HepG2 (cell line): ENCODE data around the gene BCL2A1. TPM values are rescaled to one million over a fixed set of nuclear protein-coding genes. Genes with fewer than 3 reads are reported as not detected.

Experiments used
- ATAC-seq: fragments of 200-7000 bp; cut with Tn5 transposase; 3 replicates; pipeline ENCODE4 v1.9.1; 2020; ENCODE audit warnings: mild to moderate bottlenecking, moderate library complexity
- BruUV-seq: library from RNA; stranded (reverse); fragments of 400-500 nt; replicated peaks from 2 replicates; lab custom pipeline; 2021; lab: Mats Ljungman, UMichigan
- CTCF ChIA-PET: fragments of 300-600 bp; formaldehyde crosslinking; extraction: SDS; loops from one replicate; lab custom pipeline; 2021; ENCODE audit warnings: low total read pairs, inconsistent platforms, low intra/inter-chr PET ratio; lab: Yijun Ruan, JAX
- POLR2A ChIA-PET: fragments of 350-600 bp; sonication (Branson Sonifier 250); formaldehyde crosslinking; loops from one replicate; lab custom pipeline; 2020; ENCODE audit warnings: antibody characterized with exemption, inconsistent platforms; lab: Yijun Ruan, JAX
- DNase-seq: peaks from one replicate; pipeline ENCODE4 v3.0.0-alpha.2; 2015; ENCODE audit warnings: low spot score
- FAIRE-seq: peaks from 3 replicates; lab custom pipeline; 2011; peaks lifted over from hg19 to GRCh38; lab: Jason Lieb, UNC
- H2AFZ ChIP-seq: one replicate; pipeline ENCODE4 v1.6.1; 2011; ENCODE audit warnings: low read length, inconsistent platforms
- H3K27ac ChIP-seq: fragments of 300-600 bp; 3 replicates; pipeline ENCODE4 v1.8.0; 2011; ENCODE audit warnings: mixed run types, mild to moderate bottlenecking, mixed read lengths, low read length, inconsistent platforms; ENCODE audit not compliant: insufficient read depth; ENCODE audit errors: extremely low read length
- H3K27me3 ChIP-seq, 2 experiments: fragments of 200-600 bp in 1 of 2; 2 replicates in 1 of 2; 3 replicates in 1 of 2; pipeline versions ENCODE4 v1.6.0 to v1.8.0; 2011; ENCODE audit warnings: low read length in 2 of 2, mild to moderate bottlenecking in 2 of 2, moderate library complexity in 2 of 2, inconsistent platforms in 1 of 2; ENCODE audit not compliant: insufficient read depth in 2 of 2, control insufficient read depth in 1 of 2
- H3K36me3 ChIP-seq, 2 experiments: fragments of 200-600 bp in 1 of 2; replicated peaks in 1 of 2; 2 replicates in 1 of 2; 3 replicates in 1 of 2; pipeline versions ENCODE4 v1.5.1 to v1.8.0; 2011; ENCODE audit warnings: low read length in 2 of 2, inconsistent platforms in 1 of 2; ENCODE audit not compliant: insufficient read depth in 2 of 2, control insufficient read depth in 1 of 2
- H3K4me1 ChIP-seq: 2 replicates; pipeline ENCODE4 v1.5.1; 2012; ENCODE audit warnings: low read length, inconsistent platforms; ENCODE audit not compliant: insufficient read depth
- H3K4me2 ChIP-seq: 2 replicates; pipeline ENCODE4 v1.6.0; 2011; ENCODE audit warnings: low read depth, low read length, inconsistent platforms
- H3K4me3 ChIP-seq, 3 experiments: fragments of 200-600 bp in 1 of 3; sonication (generic), shearing (Covaris generic) in 1 of 3; replicated peaks in 1 of 3; 2 replicates each; pipeline ENCODE4 v1.5.1; 2011 to 2016; ENCODE audit warnings: low read length in 3 of 3, inconsistent platforms in 2 of 3, low read depth in 2 of 3, mild to moderate bottlenecking in 2 of 3, control low read depth in 1 of 3, mixed read lengths in 1 of 3; ENCODE audit not compliant: insufficient read depth in 1 of 3
- H3K79me2 ChIP-seq: one replicate; pipeline ENCODE4 v1.6.1; 2011; ENCODE audit warnings: low read length, inconsistent platforms; ENCODE audit not compliant: insufficient read depth
- H3K9ac ChIP-seq: 2 replicates; pipeline ENCODE4 v1.6.0; 2011; ENCODE audit warnings: mild to moderate bottlenecking, low read depth, low read length, inconsistent platforms; ENCODE audit not compliant: insufficient read depth
- H3K9me3 ChIP-seq: 2 replicates; pipeline ENCODE4 v1.5.1; 2012; ENCODE audit warnings: mild to moderate bottlenecking, low read length
- H4K20me1 ChIP-seq: 2 replicates; pipeline ENCODE4 v1.6.0; 2011; ENCODE audit warnings: inconsistent platforms, mild to moderate bottlenecking, low read length, moderate library complexity; ENCODE audit not compliant: insufficient read depth
- MIER3 ChIP-seq: IDR thresholded peaks from 2 replicates; pipeline ENCODE4 v1.6.1; 2016; ENCODE audit warnings: missing compliant biosample characterization, borderline replicate concordance
- NFYB ChIP-seq: sonication (generic); formaldehyde crosslinking; IDR thresholded peaks from 2 replicates; pipeline ENCODE4 v1.4.0; 2020; ENCODE audit warnings: missing genetic modification reagents
- WIZ ChIP-seq: sonication (generic); formaldehyde crosslinking; IDR thresholded peaks from 2 replicates; pipeline ENCODE4 v1.5.1; 2020; ENCODE audit warnings: mild to moderate bottlenecking, missing genetic modification reagents
- ZEB1 ChIP-seq: IDR thresholded peaks from 2 replicates; pipeline ENCODE4 v1.6.1; 2012; ENCODE audit warnings: mild to moderate bottlenecking, low read depth, inconsistent platforms; ENCODE audit not compliant: insufficient replicate concordance
- ZNF562 ChIP-seq: sonication (generic); formaldehyde crosslinking; IDR thresholded peaks from 2 replicates; pipeline ENCODE4 v1.8.0; 2022; ENCODE audit warnings: missing genetic modification reagents, borderline replicate concordance
- ZNF598 ChIP-seq: sonication (generic); formaldehyde crosslinking; IDR thresholded peaks from 2 replicates; pipeline ENCODE4 v1.5.1; 2020; ENCODE audit warnings: mild to moderate bottlenecking, missing genetic modification reagents, borderline replicate concordance
- WGBS: methylation state at CpG from one replicate; pipeline ENCODE4 v1.1.6; 2017; ENCODE audit warnings: low lambda C conversion rate; 5-methylcytosine and 5-hydroxymethylcytosine counted together
- in situ Hi-C: cut with HindIII; loops from 2 replicates; pipeline ENCODE4 v1.10.0; 2017; ENCODE audit warnings: low pct_unique_long_range_greater_than_20kb; ENCODE audit not compliant: extremely low pct_ligation_motif_present
- intact Hi-C: fragments of 100-400 bp; cut with micrococcal nuclease; formaldehyde crosslinking; loops from one replicate; pipeline ENCODE4 v1.10.0; 2022; ENCODE audit not compliant: unreplicated experiment
- polyA plus RNA-seq, 8 experiments: library from polyadenylated mRNA; depleted of rRNA in 3 of 8; stranded (reverse) in 7 of 8; unstranded in 1 of 8; fragments of >200 nt; fragmentation: Illumina TruSeq in 4 of 8; extraction: Trizol in 4 of 8; gene quantifications; 2 replicates each; pipeline versions ENCODE4 v1.2.1 to v1.2.3, GENCODE V29; 2011 to 2016; ENCODE audit warnings: low read depth in 4 of 8, missing spikeins in 1 of 8, mixed read lengths in 1 of 8; ENCODE audit not compliant: insufficient read depth in 1 of 8
- total RNA-seq, 5 experiments: library from RNA; depleted of rRNA; stranded (reverse); fragments of >200 nt; fragmentation: Illumina TruSeq; extraction: Trizol; gene quantifications; 2 replicates each; pipeline ENCODE4 v1.2.3, GENCODE V29; 2016; ENCODE audit warnings: low read depth in 1 of 5
- TF ChIP-seq, protein P1 (sequence below): sonication (generic); formaldehyde crosslinking; IDR thresholded peaks from 2 replicates; pipeline ENCODE4 v1.4.0; 2020; ENCODE audit warnings: missing genetic modification reagents, borderline replicate concordance
- TF ChIP-seq, protein P2 (sequence below): sonication (generic); formaldehyde crosslinking; IDR thresholded peaks from 2 replicates; pipeline ENCODE4 v1.4.0; 2020; ENCODE audit warnings: missing genetic modification reagents

Gene BCL2A1
- total and polyA plus RNA-seq, 2 of the 13 experiments (the other 11 are each of a cell fraction or from before 2014, with no cell fraction given): 0.08 to 0.31 TPM

DNA sequence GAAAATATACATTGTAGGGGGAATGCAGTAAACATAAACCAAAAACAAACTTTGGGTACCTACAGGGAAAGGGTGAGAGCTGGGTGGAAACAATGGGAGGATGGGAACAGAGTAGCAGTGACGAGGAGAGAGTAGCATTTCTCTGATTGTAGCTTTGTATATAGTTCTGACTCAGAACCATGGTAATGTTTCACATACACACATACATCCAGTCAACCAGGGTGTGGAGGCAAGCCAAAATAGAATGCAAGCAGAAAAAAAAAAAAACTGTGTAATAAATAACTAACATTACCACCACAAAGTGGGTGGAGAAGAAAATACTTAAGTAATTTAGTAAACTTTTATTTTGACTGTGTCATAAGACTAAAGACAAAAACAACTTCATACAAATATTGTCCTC, 27.2 kb downstream of the BCL2A1 start:
- H3K36me3 ChIP-seq: no peaks in the 10 kb centered on the region
- DNase-seq (no peak), ATAC-seq (no peak), FAIRE-seq (no peak)
- H4K20me1 ChIP-seq: no peaks in the 10 kb centered on the region
- H3K4me1 ChIP-seq: peaks cover 30% of the 10 kb centered on the region
- WGBS: 8% methylated on average over 1 of the region's 1 CpG
- no peak overlapping the region for H3K9ac ChIP-seq
- intact Hi-C loops (no loop called here), in situ Hi-C loops (no loop called here)
- H2AFZ ChIP-seq: no peak overlapping the region
- no peak overlapping the region for H3K27ac ChIP-seq
- no TSS peak for BruUV-seq
- no peak overlapping the region for H3K4me2 ChIP-seq
- H3K27me3 ChIP-seq: no peaks in the 10 kb centered on the region
- ChIA-PET POLR2A (no interaction called here), CTCF (interaction anchor here (1.1 kb wide), 1 partner anchor 12 kb away, joined by 3 read pairs; no protein-coding TSS in a partner anchor)
- H3K9me3 ChIP-seq: no peaks in the 10 kb centered on the region
- no peak overlapping the region for H3K4me3 ChIP-seq
- no peaks in the 10 kb centered on the region for H3K79me2 ChIP-seq
- TF ChIP-seq, protein P1, sequence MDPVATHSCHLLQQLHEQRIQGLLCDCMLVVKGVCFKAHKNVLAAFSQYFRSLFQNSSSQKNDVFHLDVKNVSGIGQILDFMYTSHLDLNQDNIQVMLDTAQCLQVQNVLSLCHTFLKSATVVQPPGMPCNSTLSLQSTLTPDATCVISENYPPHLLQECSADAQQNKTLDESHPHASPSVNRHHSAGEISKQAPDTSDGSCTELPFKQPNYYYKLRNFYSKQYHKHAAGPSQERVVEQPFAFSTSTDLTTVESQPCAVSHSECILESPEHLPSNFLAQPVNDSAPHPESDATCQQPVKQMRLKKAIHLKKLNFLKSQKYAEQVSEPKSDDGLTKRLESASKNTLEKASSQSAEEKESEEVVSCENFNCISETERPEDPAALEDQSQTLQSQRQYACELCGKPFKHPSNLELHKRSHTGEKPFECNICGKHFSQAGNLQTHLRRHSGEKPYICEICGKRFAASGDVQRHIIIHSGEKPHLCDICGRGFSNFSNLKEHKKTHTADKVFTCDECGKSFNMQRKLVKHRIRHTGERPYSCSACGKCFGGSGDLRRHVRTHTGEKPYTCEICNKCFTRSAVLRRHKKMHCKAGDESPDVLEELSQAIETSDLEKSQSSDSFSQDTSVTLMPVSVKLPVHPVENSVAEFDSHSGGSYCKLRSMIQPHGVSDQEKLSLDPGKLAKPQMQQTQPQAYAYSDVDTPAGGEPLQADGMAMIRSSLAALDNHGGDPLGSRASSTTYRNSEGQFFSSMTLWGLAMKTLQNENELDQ (CRISPR knock-in tag): no peak
- TF ChIP-seq MIER3 (CRISPR knock-in tag): no peak
- TF ChIP-seq ZNF562 (CRISPR knock-in tag): no peak
- TF ChIP-seq, protein P2, sequence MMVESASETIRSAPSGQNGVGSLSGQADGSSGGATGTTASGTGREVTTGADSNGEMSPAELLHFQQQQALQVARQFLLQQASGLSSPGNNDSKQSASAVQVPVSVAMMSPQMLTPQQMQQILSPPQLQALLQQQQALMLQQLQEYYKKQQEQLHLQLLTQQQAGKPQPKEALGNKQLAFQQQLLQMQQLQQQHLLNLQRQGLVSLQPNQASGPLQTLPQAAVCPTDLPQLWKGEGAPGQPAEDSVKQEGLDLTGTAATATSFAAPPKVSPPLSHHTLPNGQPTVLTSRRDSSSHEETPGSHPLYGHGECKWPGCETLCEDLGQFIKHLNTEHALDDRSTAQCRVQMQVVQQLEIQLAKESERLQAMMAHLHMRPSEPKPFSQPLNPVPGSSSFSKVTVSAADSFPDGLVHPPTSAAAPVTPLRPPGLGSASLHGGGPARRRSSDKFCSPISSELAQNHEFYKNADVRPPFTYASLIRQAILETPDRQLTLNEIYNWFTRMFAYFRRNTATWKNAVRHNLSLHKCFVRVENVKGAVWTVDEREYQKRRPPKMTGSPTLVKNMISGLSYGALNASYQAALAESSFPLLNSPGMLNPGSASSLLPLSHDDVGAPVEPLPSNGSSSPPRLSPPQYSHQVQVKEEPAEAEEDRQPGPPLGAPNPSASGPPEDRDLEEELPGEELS (CRISPR knock-in tag): no peak
- TF ChIP-seq ZEB1: no peak
- TF ChIP-seq WIZ (CRISPR knock-in tag): no peak
- TF ChIP-seq ZNF598 (CRISPR knock-in tag): no peak
- no peak for TF ChIP-seq NFYB (CRISPR knock-in tag)
